Retinal pigment epithelial cell (primary cell): ENCODE measurements around the gene BCL2L2.

Experiments used
- DNase-seq: peaks from one replicate; pipeline ENCODE4 v3.0.0-alpha.2; 2010; ENCODE audit warnings: low read depth
- H3K4me3 ChIP-seq: 2 replicates; pipeline ENCODE4 v1.5.1; 2011; ENCODE audit warnings: mild to moderate bottlenecking, low read length, control low read depth, moderate library complexity
- CTCF ChIP-seq: conservative IDR thresholded peaks from 2 replicates; pipeline ENCODE4 v1.5.1; 2011; ENCODE audit warnings: low read depth, low read length, control low read depth, inconsistent platforms

Gene BCL2L2

GRCh38 chr14:23327947-23328744 is 21.5 kb downstream of the BCL2L2 start:
- H3K4me3 ChIP-seq, result no peak overlapping the region
- TF ChIP-seq CTCF, result peak; percentile 89
- peak; percentile 31 for DNase-seq

GRCh38 chr14:23335623-23336022 is 29.0 kb downstream of the BCL2L2 start:
- no peak for DNase-seq
- TF ChIP-seq CTCF, result no peak
- no peak overlapping the region for H3K4me3 ChIP-seq

GRCh38 chr14:23339506-23340268 is 33.1 kb downstream of the BCL2L2 start:
- DNase-seq, result no peak
- no peak overlapping the region for H3K4me3 ChIP-seq
- TF ChIP-seq CTCF, result no peak

- no peak overlapping the region for H3K4me3 ChIP-seq
- DNase-seq, result no peak
- TF ChIP-seq CTCF, result no peak
Measured at GRCh38 chr14:23344481-23344880, 37.8 kb downstream of the BCL2L2 start.

GRCh38 chr14:23345987-23346692 is 39.5 kb downstream of the BCL2L2 start:
- no peak for TF ChIP-seq CTCF
- H3K4me3 ChIP-seq, result no peak overlapping the region
- no peak for DNase-seq

GRCh38 chr14:23346693-23347405 is 40.2 kb downstream of the BCL2L2 start:
- H3K4me3 ChIP-seq, result no peak overlapping the region
- no peak for TF ChIP-seq CTCF
- no peak for DNase-seq
